Suprapubic skin (tissue), 4 donors: ENCODE results near the gene BOLA1.

Source experiments
- CTCF ChIP-seq, 2 donors: fragments of 200-600 bp in 1 of 2; fragments of 450-650 bp in 1 of 2; sonication (generic) in 1 of 2; IDR thresholded peaks; one replicate each; pipeline ENCODE4 v1.5.1; 2016 to 2019; ENCODE audit warnings: antibody characterized with exemption in 2 of 2, mild to moderate bottlenecking in 1 of 2, moderate library complexity in 1 of 2
- EP300 ChIP-seq: sonication (generic); formaldehyde crosslinking; IDR thresholded peaks from one replicate; pipeline ENCODE4 v1.6.1; 2017; ENCODE audit warnings: antibody characterized with exemption
- POLR2AphosphoS5 ChIP-seq, 3 donors: sonication (generic); formaldehyde crosslinking; IDR thresholded peaks; one replicate each; pipeline ENCODE4 v1.6.1; 2017; ENCODE audit warnings: antibody characterized with exemption in 3 of 3

- TF ChIP-seq CTCF (IDR thresholded peaks at IDR 0.05) (no peak), POLR2AphosphoS5 (IDR thresholded peaks at IDR 0.05) (peak; percentile 75 to 93 (median 87)), EP300 (no peak)
Measured at GRCh38 chr1:149927563-149928400, 28.4 kb downstream of the BOLA1 start, which contains the start of gene SF3B4.
